ENCODE data around the gene FLT3LG.

The FLT3LG gene

GRCh38 chr19:49438261-49438660 lies 35.8 kb upstream of the FLT3LG start:
- no peak for DNase-seq (ENCODE audit: low read depth)
- H3K4me3 ChIP-seq (ENCODE audit: low read depth, low read length) = no peak overlapping the region
- no peak for TF ChIP-seq MAX (IDR thresholded peaks at IDR 0.05; ENCODE audit: low read depth, low read length)
- no peak for TF ChIP-seq POLR2A (IDR thresholded peaks at IDR 0.05; ENCODE audit: extremely low read depth, insufficient read length)
- TF ChIP-seq MYC (IDR thresholded peaks at IDR 0.05; ENCODE audit: low read depth, low read length) = no peak
- no peak for TF ChIP-seq CTCF (IDR thresholded peaks at IDR 0.05; ENCODE audit: low read depth, low read length)

GRCh38 chr19:49439836-49440235 lies 34.2 kb upstream of the FLT3LG start:
- DNase-seq (ENCODE audit: low read depth) = no peak
- no peak overlapping the region for H3K4me3 ChIP-seq (ENCODE audit: low read depth, low read length)
- no peak for TF ChIP-seq POLR2A (IDR thresholded peaks at IDR 0.05; ENCODE audit: extremely low read depth, insufficient read length)
- no peak for TF ChIP-seq MAX (IDR thresholded peaks at IDR 0.05; ENCODE audit: low read depth, low read length)
- TF ChIP-seq MYC (IDR thresholded peaks at IDR 0.05; ENCODE audit: low read depth, low read length) = no peak
- TF ChIP-seq CTCF (IDR thresholded peaks at IDR 0.05; ENCODE audit: low read depth, low read length) = no peak

GRCh38 chr19:49440439-49441209 lies 33.4 kb upstream of the FLT3LG start:
- no peak for DNase-seq (ENCODE audit: low read depth)
- no peak for TF ChIP-seq POLR2A (IDR thresholded peaks at IDR 0.05; ENCODE audit: extremely low read depth, insufficient read length)
- TF ChIP-seq CTCF (IDR thresholded peaks at IDR 0.05; ENCODE audit: low read depth, low read length) = no peak
- TF ChIP-seq MYC (IDR thresholded peaks at IDR 0.05; ENCODE audit: low read depth, low read length) = no peak
- H3K4me3 ChIP-seq (ENCODE audit: low read depth, low read length) = no peak overlapping the region

GRCh38 chr19:49441210-49441959 lies 32.6 kb upstream of the FLT3LG start, which contains the start of gene SLC17A7:
TSS of gene SLC17A7 (minus strand) at chr19:49441527. CDS start at chr19:49441379, 148 bp downstream.
- no peak within 1 kb of the TSS for H3K4me3 ChIP-seq (ENCODE audit: low read depth, low read length)
- TF ChIP-seq MYC (IDR thresholded peaks at IDR 0.05; ENCODE audit: low read depth, low read length) = no peak
- no peak for TF ChIP-seq CTCF (IDR thresholded peaks at IDR 0.05; ENCODE audit: low read depth, low read length)
- TF ChIP-seq MAX (IDR thresholded peaks at IDR 0.05; ENCODE audit: low read depth, low read length) = no peak
- no peak for TF ChIP-seq POLR2A (IDR thresholded peaks at IDR 0.05; ENCODE audit: extremely low read depth, insufficient read length)
- DNase-seq (ENCODE audit: low read depth) = no peak

GRCh38 chr19:49441960-49442350 lies 32.1 kb upstream of the FLT3LG start:
- DNase-seq (ENCODE audit: low read depth) = no peak
- TF ChIP-seq MAX (IDR thresholded peaks at IDR 0.05; ENCODE audit: low read depth, low read length) (no peak), POLR2A (IDR thresholded peaks at IDR 0.05; ENCODE audit: extremely low read depth, insufficient read length) (no peak), MYC (IDR thresholded peaks at IDR 0.05; ENCODE audit: low read depth, low read length) (no peak), CTCF (IDR thresholded peaks at IDR 0.05; ENCODE audit: low read depth, low read length) (no peak)
- no peak overlapping the region for H3K4me3 ChIP-seq (ENCODE audit: low read depth, low read length)

Measured in NB4 (cell line).